H9 (cell line): ENCODE measurements around the gene CACNA1A. TPM values are rescaled to one million over a fixed set of nuclear protein-coding genes. Genes with fewer than 3 reads are reported as not detected.

Experiments used
- DNase-seq: peaks from one replicate; pipeline ENCODE4 v3.0.0-alpha.2; 2017
- H2AFZ ChIP-seq: one replicate; pipeline ENCODE4 v1.6.1; 2013; ENCODE audit warnings: mild to moderate bottlenecking, low read length, control low read depth, moderate library complexity
- H2AK5ac ChIP-seq: 2 replicates; pipeline ENCODE4 v1.6.1; 2013; ENCODE audit warnings: low read length, control low read depth, mixed read lengths; ENCODE audit not compliant: insufficient read length
- H2BK120ac ChIP-seq: one replicate; pipeline ENCODE4 v1.6.1; 2013; ENCODE audit warnings: low read depth, mild to moderate bottlenecking, low read length, control low read depth, inconsistent platforms; ENCODE audit not compliant: poor library complexity, severe bottlenecking
- H2BK12ac ChIP-seq: 2 replicates; pipeline ENCODE4 v1.6.1; 2013; ENCODE audit warnings: low read length, control low read depth, mixed read lengths, low read depth; ENCODE audit not compliant: insufficient read length
- H2BK15ac ChIP-seq: 2 replicates; pipeline ENCODE4 v1.6.1; 2013; ENCODE audit warnings: low read depth, low read length, control low read depth
- H2BK20ac ChIP-seq: one replicate; pipeline ENCODE4 v1.6.1; 2013; ENCODE audit warnings: low read depth, mild to moderate bottlenecking, low read length, control low read depth, inconsistent platforms; ENCODE audit not compliant: poor library complexity, severe bottlenecking
- H2BK5ac ChIP-seq: 2 replicates; pipeline ENCODE4 v1.6.1; 2013; ENCODE audit warnings: low read length, control low read depth, mixed read lengths; ENCODE audit not compliant: insufficient read length
- H3K14ac ChIP-seq: 2 replicates; pipeline ENCODE4 v1.6.1; 2013; ENCODE audit warnings: low read length, control low read depth; ENCODE audit not compliant: insufficient read depth
- H3K18ac ChIP-seq: 2 replicates; pipeline ENCODE4 v1.6.1; 2013; ENCODE audit warnings: low read depth, mild to moderate bottlenecking, mixed read lengths, low read length, control low read depth; ENCODE audit not compliant: insufficient read length
- H3K23ac ChIP-seq: 2 replicates; pipeline ENCODE4 v1.6.1; 2013; ENCODE audit warnings: low read length, control low read depth, mixed read lengths, low read depth; ENCODE audit not compliant: insufficient read length
- H3K23me2 ChIP-seq: 2 replicates; pipeline ENCODE4 v1.6.1; 2013; ENCODE audit warnings: low read depth, mild to moderate bottlenecking, mixed read lengths, low read length, control low read depth; ENCODE audit not compliant: insufficient read length, poor library complexity, severe bottlenecking
- H3K27ac ChIP-seq: 2 replicates; pipeline ENCODE4 v1.5.1; 2013; ENCODE audit warnings: low read length, control low read depth, mixed read lengths, low read depth; ENCODE audit not compliant: insufficient read length
- H3K27me3 ChIP-seq: 2 replicates; pipeline ENCODE4 v1.6.1; 2013; ENCODE audit warnings: low read length, control low read depth, inconsistent platforms; ENCODE audit not compliant: insufficient read depth
- H3K4ac ChIP-seq: 2 replicates; pipeline ENCODE4 v1.6.1; 2013; ENCODE audit warnings: low read depth, mild to moderate bottlenecking, control low read depth, inconsistent platforms, low read length, moderate library complexity
- H3K4me1 ChIP-seq: 2 replicates; pipeline ENCODE4 v1.6.1; 2013; ENCODE audit warnings: low read length, control low read depth, inconsistent platforms; ENCODE audit not compliant: insufficient read depth
- H3K4me2 ChIP-seq: 2 replicates; pipeline ENCODE4 v1.6.1; 2013; ENCODE audit warnings: low read length, control low read depth, mixed read lengths; ENCODE audit not compliant: insufficient read length, insufficient read depth
- H3K56ac ChIP-seq: 2 replicates; pipeline ENCODE4 v1.6.1; 2013; ENCODE audit warnings: low read depth, mild to moderate bottlenecking, mixed read lengths, low read length, control low read depth; ENCODE audit not compliant: insufficient read length
- H3K79me1 ChIP-seq: 2 replicates; pipeline ENCODE4 v1.6.1; 2013; ENCODE audit warnings: low read depth, mild to moderate bottlenecking, moderate library complexity, low read length, control low read depth, inconsistent platforms; ENCODE audit not compliant: insufficient read depth, poor library complexity, severe bottlenecking
- H3K79me2 ChIP-seq: 2 replicates; pipeline ENCODE4 v1.6.1; 2013; ENCODE audit warnings: low read length, control low read depth, inconsistent platforms; ENCODE audit not compliant: insufficient read depth
- H3K9ac ChIP-seq: 2 replicates; pipeline ENCODE4 v1.6.1; 2013; ENCODE audit warnings: low read length, control low read depth, mixed read lengths; ENCODE audit not compliant: insufficient read length; ENCODE audit errors: extremely low read depth
- H3K9me3 ChIP-seq: one replicate; pipeline ENCODE4 v1.6.1; 2013; ENCODE audit warnings: low read depth, low read length, inconsistent platforms; ENCODE audit not compliant: control insufficient read depth
- H3T11ph ChIP-seq: one replicate; pipeline ENCODE4 v1.6.1; 2013; ENCODE audit warnings: mild to moderate bottlenecking, low read length, control low read depth, inconsistent platforms
- H4K20me1 ChIP-seq: one replicate; pipeline ENCODE4 v1.6.1; 2013; ENCODE audit not compliant: control insufficient read depth, insufficient read length, insufficient read depth
- H4K5ac ChIP-seq: 2 replicates; pipeline ENCODE4 v1.6.1; 2013; ENCODE audit warnings: low read depth, mild to moderate bottlenecking, mixed read lengths, low read length, control low read depth; ENCODE audit not compliant: insufficient read length
- H4K8ac ChIP-seq: replicated peaks from 2 replicates; pipeline ENCODE4 v1.6.1; 2013; ENCODE audit warnings: low read length, control low read depth, mixed read lengths, low read depth; ENCODE audit not compliant: insufficient read length
- H4K91ac ChIP-seq: 2 replicates; pipeline ENCODE4 v1.6.1; 2013; ENCODE audit warnings: low read depth, mild to moderate bottlenecking, moderate library complexity, mixed read lengths, low read length, control low read depth; ENCODE audit not compliant: insufficient read length
- H3K27ac Mint-ChIP-seq, 3 experiments: 2 replicates in 2 of 3; 3 replicates in 1 of 3; pipeline ENCODE4 v1.8.0; 2020 to 2021; ENCODE audit warnings: mixed read lengths in 3 of 3, mild to moderate bottlenecking in 1 of 3, moderate library complexity in 1 of 3
- H3K27me3 Mint-ChIP-seq: 2 replicates; pipeline ENCODE4 v1.8.0; 2021; ENCODE audit warnings: low read depth, mild to moderate bottlenecking, moderate library complexity, mixed read lengths
- H3K36me3 Mint-ChIP-seq, 3 experiments: 2 replicates in 2 of 3; 3 replicates in 1 of 3; pipeline ENCODE4 v1.8.0; 2020 to 2021; ENCODE audit warnings: low read depth in 3 of 3, mixed read lengths in 3 of 3; ENCODE audit not compliant: insufficient read depth in 1 of 3
- H3K4me1 Mint-ChIP-seq, 2 experiments: 2 replicates each; pipeline ENCODE4 v1.8.0; 2020; ENCODE audit warnings: mixed read lengths in 2 of 2
- H3K4me3 Mint-ChIP-seq, 2 experiments: 2 replicates in 1 of 2; 3 replicates in 1 of 2; pipeline ENCODE4 v1.8.0; 2020 to 2021; ENCODE audit warnings: mild to moderate bottlenecking in 2 of 2, mixed read lengths in 2 of 2, moderate library complexity in 1 of 2
- H3K9me3 Mint-ChIP-seq, 2 experiments: 2 replicates in 1 of 2; 3 replicates in 1 of 2; pipeline ENCODE4 v1.8.0; 2020; ENCODE audit warnings: mild to moderate bottlenecking in 2 of 2, mixed read lengths in 2 of 2, moderate library complexity in 1 of 2
- WGBS: extraction: QIAGEN DNeasy Blood & Tissue Kit; methylation state at CpG from one replicate; pipeline ENCODE4 v1.1.7; 2013; ENCODE audit warnings: missing lambda C conversion rate, low lambda C conversion rate, mixed read lengths; ENCODE audit not compliant: insufficient read length; ENCODE audit errors: extremely low coverage; 5-methylcytosine and 5-hydroxymethylcytosine counted together
- total RNA-seq: library from RNA; stranded (reverse); gene quantifications from 2 replicates; pipeline ENCODE4 v1.2.1, GENCODE V29; 2021
- TF ChIP-seq, protein P1 (sequence below): fragments of 200-600 bp; sonication (generic); conservative IDR thresholded peaks from 3 replicates; pipeline ENCODE4 v1.8.0; 2021; ENCODE audit warnings: antibody characterized with exemption, mild to moderate bottlenecking

CACNA1A gene
- total RNA-seq, 1 experiment from 2014 or later, result 8.0 TPM

DNA sequence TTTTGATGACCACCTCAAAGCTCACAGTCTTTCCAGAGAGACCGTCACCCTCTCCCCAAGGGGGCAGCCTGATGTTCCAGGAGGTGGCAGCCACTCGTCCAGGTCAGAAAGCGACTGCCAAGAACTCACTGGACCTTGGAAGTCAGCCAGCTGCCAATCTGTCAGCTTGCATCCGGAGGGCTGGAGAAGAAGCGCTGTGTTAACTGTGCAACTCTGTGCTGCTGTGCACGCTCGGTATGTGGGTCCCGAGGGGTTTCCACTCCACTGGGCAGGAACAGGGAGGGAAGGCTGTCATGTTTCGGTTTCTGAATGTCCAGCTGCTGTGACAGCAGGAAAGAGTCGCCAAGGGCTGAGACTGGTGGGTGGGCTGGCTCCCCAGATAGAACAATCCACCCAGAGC, 89.2 kb downstream of the CACNA1A start:
- no peak overlapping the region for H3K4me3 Mint-ChIP-seq
- Histone ChIP-seq H3K23ac (no peak overlapping the region), H4K91ac (no peak overlapping the region), H3K27ac (no peak overlapping the region), H3K27me3 (no peaks in the 10 kb centered on the region), H4K5ac (no peak overlapping the region), H3K18ac (no peak overlapping the region), H3K14ac (no peak overlapping the region), H3T11ph (no peak overlapping the region), H3K23me2 (no peaks in the 10 kb centered on the region), H2BK12ac (no peak overlapping the region), H3K9me3 (no peaks in the 10 kb centered on the region), H3K56ac (no peak overlapping the region), H3K4ac (no peak overlapping the region), H2BK5ac (no peak overlapping the region), H2AK5ac (no peak overlapping the region), H3K4me1 (no peaks in the 10 kb centered on the region), H3K79me2 (no peaks in the 10 kb centered on the region), H3K79me1 (no peaks in the 10 kb centered on the region), H3K4me2 (no peak overlapping the region), H2BK20ac (no peak overlapping the region), H4K8ac (no peak overlapping the region), H2BK15ac (no peak overlapping the region), H2AFZ (no peak overlapping the region), H3K9ac (no peak overlapping the region), H4K20me1 (no peaks in the 10 kb centered on the region), H2BK120ac (no peak overlapping the region)
- H3K27me3 Mint-ChIP-seq, result peaks cover 2% of the 10 kb centered on the region; the same call in 1 of the 2 replicates
- DNase-seq, result no peak
- TF ChIP-seq, protein P1, sequence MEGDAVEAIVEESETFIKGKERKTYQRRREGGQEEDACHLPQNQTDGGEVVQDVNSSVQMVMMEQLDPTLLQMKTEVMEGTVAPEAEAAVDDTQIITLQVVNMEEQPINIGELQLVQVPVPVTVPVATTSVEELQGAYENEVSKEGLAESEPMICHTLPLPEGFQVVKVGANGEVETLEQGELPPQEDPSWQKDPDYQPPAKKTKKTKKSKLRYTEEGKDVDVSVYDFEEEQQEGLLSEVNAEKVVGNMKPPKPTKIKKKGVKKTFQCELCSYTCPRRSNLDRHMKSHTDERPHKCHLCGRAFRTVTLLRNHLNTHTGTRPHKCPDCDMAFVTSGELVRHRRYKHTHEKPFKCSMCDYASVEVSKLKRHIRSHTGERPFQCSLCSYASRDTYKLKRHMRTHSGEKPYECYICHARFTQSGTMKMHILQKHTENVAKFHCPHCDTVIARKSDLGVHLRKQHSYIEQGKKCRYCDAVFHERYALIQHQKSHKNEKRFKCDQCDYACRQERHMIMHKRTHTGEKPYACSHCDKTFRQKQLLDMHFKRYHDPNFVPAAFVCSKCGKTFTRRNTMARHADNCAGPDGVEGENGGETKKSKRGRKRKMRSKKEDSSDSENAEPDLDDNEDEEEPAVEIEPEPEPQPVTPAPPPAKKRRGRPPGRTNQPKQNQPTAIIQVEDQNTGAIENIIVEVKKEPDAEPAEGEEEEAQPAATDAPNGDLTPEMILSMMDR, result no peak
- peaks cover 0 to 8% (median 0%) of the 10 kb centered on the region in 3 experiments; a peak in 4 of 7 replicates for H3K36me3 Mint-ChIP-seq
- H3K27ac Mint-ChIP-seq, result no peak overlapping the region
- WGBS, result no CpG with 5 or more reads among the region's 10 CpGs
- H3K4me1 Mint-ChIP-seq, result no peaks in the 10 kb centered on the region
- H3K9me3 Mint-ChIP-seq, result peaks cover 10 to 14% of the 10 kb centered on the region in 2 experiments
